HG03039 (cell line): ENCODE data around the gene NVL.
"Not testable (repeated sequence)": the region's sequence is repeated elsewhere in the genome, so short reads cannot be mapped to it uniquely, and the experiment has no call there.

ENCODE experiments used
- ATAC-seq: cut with Tn5 transposase; IDR thresholded peaks from one replicate; pipeline ENCODE4 v1.9.1; 2021; ENCODE audit warnings: mild to moderate bottlenecking, moderate library complexity; ENCODE audit not compliant: unreplicated experiment

Gene NVL

DNA sequence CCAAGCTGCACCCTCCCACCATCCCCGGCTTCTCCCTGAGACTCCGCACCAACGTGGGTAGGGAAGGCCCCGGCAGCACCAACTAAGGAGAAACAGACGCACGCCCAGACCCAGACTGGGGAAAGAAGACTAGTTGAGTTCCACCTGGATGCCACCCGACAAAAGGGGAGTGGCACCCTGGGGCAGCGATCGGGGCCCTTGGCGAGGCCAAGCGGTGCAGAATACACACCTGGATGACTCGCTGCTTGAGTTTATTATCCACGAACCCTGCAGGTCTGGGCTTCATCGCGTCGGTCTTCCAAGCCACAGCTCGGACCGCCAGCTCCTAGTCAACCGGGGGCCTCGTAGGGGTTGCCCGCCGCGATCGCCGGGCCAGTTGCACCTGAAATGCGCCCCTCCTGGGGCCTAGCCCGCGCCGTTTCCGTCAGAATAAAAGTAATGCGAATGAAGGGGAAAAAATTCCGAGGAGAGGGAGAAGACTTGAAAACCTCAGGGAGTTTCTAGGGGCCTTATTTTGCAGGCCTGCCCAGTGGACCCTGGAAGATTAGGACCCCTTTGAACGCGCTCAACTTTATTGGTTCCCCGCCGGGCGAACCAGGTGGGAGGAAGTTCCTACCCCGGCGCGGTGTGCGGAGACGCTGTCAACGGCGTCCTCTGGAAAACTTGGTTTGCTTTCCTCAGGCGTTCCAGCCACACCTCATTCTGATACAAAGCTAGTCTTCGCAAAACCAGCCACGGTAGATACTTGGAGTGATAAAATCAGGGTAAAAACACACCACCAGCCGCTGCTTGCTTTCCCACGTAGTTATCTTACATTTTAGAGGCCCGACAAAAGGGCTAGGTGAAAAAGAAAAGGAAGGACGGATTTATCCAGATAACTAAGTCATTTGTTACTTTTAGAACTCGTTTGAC lies at the start of gene NVL:
TSS of gene NVL (minus strand) at position 331 of the 912 bp plus-strand sequence. CDS start at position 286, 45 bp downstream.
- ATAC-seq = peak; percentile 81

DNA sequence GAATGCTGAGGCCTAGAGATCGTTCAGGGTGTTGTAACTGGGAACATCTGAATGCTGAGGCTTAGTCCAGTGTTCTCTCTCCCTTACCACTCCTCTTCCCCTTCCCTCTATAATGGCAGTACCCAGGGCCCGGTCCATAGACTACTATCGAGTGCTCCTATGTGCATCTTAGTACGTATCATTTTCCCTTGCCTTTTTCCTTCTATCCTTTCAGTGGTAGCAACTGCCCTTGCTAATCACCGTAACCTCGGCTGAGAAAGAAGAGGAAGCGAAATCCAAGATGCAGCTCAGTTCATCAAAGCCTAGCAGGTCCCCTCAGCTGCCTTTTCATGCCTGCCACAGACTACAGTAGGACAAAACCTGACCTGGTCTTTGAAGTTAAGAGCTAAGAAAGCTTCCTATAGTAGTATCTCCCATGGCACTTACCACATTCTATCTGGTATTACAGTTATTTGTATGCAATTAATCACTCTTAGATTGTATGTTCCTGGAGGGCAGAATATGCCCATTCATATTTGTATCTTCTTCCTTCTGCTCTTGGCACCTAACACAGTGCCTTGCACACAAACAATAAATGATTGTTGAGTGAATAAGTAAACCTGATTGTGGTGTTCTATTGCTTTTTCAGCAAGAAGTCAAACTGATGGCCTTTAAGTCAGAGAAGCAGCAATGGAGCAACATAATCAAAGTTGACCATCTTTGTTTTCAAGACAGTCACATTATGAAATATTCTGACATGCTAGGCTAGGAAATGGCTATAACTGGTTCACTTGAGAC lies 49.1 kb upstream of the NVL start:
- ATAC-seq = no peak

DNA sequence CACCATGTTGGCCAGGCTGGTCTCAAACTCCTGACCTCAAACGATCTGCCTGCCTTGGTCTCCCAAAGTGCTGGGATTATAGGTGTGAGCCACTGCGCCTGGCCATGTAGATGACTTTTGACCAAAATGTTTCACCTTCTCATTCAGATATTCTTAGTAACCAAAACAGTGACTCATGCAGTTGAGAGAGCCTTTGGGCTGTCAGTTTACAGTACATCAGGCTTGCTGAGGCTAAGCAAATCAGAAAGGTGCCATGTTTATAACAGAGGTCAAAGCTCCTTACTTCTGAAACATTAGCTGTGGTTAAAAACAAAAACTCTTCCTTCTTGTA lies 47.7 kb upstream of the NVL start:
- no peak for ATAC-seq

DNA sequence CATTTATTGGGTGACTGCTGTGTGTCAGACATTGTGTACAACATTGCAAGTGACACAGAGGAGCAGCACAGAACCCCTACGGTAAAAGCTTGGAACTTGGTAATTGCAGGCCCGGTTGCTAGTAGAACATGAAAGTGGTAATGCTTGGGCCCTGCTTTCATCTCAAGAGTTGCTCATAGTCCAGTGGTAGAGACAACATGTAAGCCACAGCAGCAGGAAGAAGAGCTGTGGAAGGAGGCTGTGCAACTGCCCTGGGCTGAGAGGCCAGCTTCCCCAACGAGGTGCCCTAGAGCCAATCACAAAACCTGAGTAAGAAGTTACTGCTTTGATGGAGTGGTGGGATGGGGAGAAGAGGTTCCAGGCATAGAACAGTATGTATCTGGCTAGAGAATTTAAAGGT lies 45.1 kb upstream of the NVL start:
- no peak for ATAC-seq

DNA sequence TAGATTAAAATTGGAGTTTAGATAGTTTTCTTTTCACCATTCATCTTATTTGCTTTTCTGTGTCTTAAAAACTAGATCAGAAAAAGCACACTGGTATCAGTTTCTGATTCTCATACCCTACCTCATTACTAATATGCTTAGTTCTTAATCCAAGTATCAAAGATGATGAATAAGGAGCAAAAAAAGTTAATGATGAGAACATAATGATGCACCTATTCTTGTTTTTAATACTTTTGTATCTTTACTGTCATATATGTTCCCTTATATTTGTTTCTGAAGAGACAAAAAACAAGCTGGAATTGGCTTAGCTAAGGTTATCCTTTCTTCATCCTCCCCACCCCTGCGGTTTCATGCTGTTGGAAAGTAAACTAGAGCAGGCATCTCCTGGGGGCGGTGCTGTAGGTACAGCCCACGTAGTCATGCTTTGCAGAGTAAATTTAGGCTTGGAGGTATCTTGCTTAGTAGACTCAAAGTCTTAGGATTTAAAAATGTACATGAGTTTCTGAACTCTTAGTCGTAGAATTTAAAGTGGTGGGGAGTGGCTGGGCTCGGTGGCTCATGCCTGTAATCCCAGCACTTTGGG lies 43.1 kb upstream of the NVL start:
- no peak for ATAC-seq

DNA sequence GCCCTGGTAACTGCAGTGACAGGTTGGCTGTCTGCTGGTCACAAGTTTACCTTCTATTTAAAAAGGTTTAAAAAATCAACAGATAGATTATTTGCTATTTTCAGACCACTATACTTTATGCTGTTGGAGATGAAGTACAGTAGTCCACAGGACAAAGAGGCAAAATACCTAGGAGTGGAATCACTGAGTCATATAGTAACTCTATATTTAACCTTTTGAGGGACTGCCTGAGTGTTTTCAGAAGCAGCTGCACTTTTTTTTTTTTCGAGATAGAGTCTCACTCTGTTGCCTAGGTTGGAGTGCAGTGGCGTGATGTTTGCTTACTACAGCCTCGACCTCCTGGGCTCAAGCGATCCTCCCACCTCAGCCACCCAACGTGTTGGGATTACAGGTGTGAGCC lies 38.4 kb upstream of the NVL start:
- peak; percentile 85 for ATAC-seq

DNA sequence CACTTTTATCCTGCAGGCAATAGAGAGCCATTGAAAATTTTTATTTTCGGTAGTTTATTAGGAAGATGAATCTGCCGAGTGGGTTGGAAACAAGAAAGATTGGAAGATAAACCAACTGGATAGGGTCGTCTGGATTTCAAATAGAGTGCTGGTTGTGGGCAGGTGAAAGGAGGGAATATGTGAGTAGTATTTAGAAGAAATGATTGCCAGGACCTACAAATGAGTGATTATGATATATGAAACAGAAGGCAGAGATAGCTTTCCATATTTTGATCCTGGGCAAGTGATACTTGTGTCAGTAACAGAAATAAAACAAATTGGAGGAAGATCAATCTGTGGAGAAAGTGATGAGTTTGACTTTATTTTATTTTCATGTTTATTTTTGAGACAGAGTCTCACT lies 29.2 kb upstream of the NVL start:
- ATAC-seq = no peak

DNA sequence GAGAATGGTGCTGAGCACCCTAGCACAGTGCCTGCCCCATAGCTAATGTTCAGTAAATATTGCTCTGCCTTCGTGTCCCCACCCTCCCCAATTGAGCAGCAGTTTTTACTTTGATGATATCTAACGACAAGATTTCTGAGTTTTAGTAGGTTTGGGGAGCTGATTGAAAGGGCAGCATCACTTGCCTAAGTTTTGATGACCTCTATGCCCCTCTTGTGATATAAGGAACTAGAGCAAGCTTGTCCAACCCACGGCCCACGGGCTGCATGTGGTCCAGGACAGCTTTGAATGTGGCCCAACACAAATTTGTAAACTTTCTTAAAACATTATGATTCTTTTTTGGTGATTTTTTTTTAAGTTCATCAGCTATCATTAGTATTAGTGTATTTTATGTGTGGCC lies 28.3 kb upstream of the NVL start:
- no peak for ATAC-seq

DNA sequence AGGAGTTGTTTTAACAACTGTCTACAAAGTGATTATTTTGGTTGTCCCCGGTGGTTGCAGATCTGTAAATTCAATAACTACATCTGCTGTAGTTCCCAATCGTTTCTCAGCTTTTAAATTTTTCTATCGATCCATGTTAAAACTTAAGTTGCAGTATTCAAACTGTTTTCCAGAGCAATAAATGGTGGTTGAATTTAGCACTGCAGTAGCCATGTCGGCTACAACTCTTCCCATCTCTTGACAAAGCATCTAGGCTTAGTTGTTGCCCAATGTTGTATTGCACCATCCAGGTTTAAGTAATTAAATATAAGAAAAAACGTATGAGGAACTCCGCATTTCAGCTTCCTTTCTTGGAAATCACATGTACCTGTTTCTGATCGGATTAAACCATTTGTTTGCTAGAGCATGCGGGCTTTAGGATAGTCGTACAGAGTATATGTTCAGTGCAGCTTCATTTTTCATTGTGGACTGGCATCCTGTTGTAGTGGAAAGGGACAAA lies 27.7 kb upstream of the NVL start:
- no peak for ATAC-seq

DNA sequence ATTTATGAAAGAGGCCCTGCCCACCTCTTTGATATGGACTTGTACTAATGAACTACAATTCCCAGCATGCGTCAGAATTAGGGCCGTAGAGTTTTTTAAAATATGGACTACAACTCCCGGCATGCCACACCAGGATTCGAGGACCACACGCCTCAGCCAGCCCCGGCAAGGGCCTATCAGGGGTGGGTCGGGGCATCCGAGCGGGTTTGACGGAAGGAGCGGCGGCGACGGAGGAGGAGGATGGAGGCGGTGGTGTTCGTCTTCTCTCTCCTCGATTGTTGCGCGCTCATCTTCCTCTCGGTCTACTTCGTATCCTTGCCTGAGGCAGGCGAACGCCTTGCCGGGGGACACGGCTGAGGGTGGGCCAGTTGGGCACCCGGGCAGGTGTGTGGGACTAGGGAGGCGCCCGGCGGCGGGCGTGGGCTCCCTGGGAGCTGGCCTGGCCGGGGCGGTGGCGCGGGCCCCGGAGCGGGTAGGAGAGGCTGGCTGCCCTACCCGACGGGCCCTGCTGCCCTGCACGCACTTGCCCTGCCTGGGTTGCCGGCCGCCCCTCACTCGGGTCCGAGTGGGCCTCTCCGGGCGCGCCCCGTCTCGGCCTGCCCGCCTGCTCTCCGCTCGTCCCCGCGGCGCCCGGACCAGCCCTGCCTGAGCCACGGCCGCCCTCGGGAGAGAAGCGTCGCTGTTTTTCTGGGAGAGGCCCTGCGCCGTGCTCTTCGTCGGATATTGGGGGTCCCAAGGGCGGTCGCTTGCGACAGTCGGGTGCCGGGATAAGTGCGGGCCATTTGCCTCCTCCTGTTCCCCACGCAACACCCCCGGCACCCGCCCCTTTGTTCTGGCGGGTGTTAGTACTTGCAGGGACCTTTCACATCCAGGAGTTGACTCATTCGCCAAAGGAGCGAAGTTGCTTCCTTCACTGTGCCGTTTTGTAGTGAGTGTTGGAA lies 27.0 kb upstream of the NVL start, which contains the start of gene CNIH4:
TSS of gene CNIH4 (plus strand) at position 195 of the 941 bp plus-strand sequence. CDS start at position 241, 46 bp downstream.
- ATAC-seq = peak; percentile 98

DNA sequence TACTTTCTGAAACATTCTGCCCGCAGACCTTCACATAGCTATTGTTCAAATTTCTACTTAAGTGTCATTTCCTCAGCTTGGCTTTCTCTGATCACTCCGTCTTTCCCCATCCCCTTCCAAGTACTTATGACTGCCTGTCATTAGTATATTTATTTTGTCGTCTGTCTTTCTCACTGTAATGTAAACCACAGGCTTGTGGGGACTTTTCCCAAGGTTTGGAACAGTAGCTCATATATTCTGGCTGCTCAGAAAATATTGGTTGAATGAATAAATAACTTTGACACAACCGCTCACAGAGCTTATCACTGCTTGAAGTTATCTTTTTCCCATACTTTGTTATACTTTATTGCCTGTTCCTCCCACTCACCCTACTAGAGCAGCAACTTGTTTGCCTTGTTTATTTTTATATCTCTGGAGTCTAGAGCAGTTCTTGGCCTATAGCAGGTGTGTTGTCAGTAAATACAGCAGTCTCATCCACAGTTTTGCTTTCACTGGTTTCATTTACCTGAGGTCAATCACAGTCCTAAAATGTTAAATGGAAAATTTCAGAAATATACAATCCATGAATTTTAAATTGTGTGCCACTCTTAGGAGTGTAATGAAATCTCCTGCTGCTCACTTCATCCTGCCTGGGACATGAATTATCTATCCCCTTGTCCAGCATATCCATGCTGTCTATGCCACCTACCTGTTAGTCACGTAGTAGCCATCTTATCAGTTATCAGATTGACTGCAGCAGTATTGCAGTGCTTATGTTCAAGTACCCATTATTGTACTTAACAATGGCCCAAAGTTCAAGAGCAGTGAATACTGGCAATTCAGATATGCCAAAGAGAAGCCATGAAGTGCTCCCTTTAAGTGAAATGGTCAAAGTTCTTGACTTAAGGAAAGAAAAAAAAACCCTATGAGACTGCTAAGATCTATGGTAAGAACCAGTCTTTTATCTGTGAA lies 24.3 kb upstream of the NVL start:
- no peak for ATAC-seq

DNA sequence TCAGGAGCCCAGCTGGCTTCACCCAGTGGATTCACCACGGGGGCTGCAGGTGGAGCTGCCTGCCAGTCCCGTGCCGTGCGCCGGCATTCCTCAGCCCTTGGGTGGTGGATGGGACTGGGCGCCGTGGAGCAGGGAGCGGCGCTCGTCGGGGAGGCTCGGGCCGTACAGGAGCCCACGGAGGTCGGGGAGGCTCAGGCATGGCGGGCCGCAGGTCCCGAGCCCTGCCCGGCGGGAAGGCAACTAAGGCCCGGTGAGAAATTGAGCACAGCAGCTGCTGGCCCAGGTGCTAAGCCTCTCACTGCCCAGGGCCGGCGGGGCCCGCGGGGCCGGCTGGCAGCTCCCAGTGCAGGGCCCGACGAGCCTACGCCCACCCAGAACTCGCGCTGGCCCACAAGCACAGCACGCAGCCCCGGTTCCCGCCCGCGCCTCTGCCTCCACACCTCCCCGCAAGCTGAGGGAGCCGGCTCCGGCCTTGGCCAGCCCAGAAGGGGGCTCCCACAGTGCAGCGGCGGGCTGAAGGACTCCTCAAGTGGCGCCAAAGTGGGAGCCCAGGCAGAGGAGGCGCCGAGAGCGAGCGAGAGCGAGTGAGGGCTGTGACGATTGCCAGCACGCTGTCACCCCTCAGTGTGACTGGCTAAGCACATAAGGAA lies 22.6 kb upstream of the NVL start:
- ATAC-seq = not testable (repeated sequence)

DNA sequence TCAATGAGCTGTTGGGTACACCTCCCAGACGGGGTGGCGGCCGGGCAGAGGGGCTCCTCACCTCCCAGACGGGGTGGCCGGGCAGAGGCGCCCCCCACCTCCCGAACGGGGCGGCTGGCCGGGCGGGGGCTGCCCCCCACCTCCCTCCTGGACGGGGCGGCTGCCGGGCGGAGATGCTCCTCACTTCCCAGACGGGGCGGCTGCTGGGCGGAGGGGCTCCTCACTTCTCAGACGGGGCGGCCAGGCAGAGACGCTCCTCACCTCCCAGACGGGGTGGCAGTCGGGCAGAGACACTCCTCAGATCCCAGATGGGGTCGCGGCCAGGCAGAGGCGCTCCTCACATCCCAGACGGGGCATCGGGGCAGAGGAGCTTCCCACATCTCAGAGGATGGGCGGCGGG lies 19.7 kb upstream of the NVL start:
- not testable (repeated sequence) for ATAC-seq

DNA sequence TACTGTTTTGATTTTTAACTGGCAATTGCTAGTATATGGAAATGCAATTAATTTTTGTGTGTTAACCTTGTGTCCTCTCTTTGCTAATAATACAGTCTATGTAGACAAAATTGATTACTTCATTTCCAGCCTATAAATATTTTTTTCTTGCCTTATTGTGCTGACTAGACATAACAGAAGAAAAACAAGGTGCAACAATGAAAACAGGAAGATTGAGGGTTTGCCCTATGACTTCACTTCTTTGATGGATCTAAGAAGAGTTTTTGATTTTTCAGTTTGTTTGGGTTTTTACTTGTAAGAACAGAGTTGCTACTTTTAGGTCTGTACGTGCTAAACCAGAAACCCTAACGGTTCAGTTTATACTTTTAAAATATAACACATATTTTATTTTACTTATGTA lies 18.2 kb upstream of the NVL start:
- ATAC-seq = no peak

DNA sequence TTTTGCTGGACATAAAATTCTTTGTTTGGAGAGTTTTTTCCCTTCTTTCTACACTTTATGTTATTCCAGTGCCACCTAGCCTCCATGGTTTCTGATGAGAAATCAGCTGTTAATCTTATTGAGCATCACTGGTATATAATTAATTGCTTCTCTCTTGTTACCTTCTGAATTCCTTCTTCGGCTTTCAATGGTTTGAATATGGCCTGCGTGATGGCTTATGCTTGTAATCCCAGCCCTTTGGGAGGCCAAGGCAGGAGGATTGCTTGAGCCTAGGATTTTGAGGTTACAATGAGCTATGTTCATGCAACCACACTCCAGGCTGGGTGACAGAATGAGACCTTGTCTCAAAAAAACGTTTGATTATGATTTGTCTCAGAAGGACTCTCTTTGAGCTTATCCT lies 13.7 kb upstream of the NVL start:
- ATAC-seq = no peak

DNA sequence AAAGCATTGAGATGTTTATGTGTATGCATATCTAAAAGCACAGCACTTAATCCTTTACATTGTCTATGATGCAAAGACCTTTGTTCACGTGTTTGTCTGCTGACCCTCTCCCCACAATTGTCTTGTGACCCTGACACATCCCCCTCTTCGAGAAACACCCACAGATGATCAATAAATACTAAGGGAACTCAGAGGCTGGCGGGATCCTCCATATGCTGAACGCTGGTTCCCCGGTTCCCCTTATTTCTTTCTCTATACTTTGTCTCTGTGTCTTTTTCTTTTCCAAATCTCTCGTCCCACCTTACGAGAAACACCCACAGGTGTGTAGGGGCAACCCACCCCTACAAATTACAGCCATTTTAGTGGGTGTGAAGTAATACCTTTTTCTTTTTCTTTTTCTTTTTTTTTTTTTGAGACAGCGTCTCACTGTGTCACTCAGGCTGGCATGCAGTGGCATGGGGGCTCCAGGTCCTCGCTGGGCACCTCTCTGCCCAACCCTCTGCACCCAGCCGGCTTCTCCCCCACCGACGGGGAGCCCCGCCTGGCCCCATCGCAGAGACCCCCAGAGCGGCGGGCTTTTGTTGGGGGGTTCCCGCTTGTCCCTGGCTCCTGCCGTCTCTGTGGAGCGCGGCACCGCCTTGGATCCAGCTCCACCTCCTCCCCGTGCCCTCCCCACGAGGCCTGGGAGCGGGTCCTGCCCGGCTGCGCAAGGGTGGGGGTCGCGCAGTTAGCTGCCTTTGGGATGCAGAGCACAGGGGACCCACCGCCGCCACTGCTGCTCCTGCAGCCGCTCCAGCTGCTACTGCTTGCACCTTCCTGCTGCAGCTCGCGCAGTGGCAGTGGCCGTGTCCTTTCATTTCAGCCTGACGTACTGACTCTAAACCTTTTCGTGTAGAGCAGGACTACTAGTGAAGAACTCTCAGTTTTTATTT lies 10.7 kb upstream of the NVL start:
- ATAC-seq = not testable (repeated sequence)

DNA sequence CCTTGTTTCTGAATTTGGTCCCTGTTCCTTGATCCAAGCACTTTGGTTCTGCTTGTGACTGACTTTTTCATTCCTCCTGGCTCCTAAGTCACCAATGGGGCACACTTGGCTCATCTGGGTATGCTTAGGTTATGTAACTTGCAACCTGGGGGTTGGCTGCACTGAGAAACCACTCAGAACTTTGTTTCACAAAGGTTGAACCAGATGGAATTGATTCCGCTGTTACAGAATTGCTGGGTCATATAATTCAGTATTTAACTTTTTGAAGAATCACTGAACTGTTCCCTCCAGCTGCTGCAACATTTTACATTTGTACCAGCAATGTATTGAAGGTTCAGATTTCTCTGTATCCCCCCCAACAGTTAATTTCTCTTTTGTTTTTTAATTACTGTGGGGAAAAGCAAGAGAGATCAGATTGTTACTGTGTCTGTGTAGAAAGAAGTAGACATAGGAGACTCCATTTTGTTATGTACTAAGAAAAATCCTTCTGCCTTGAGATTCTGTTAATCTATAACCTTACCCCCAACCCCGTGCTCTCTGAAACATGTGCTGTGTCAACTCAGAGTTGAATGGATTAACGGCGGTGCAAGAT lies 9.6 kb upstream of the NVL start:
- ATAC-seq = no peak
